Spinal cord (tissue), 10 donors: ENCODE results near the gene RNASE13. TPM values are rescaled to one million over a fixed set of nuclear protein-coding genes. Genes with fewer than 3 reads are reported as not detected.

Source experiments
- DNase-seq, 6 donors: peaks; one replicate each; pipeline versions ENCODE4 v3.0.0 to v3.0.0-alpha.2; 2013 to 2015; ENCODE audit warnings: low spot score in 6 of 6, low read depth in 4 of 6
- H3K27ac ChIP-seq: one replicate; pipeline ENCODE4 v1.5.1; 2013; ENCODE audit warnings: low read depth, low read length, control low read depth
- H3K27me3 ChIP-seq: one replicate; pipeline ENCODE4 v1.6.1; 2013; ENCODE audit warnings: low read length; ENCODE audit not compliant: control insufficient read depth, insufficient read depth
- H3K36me3 ChIP-seq: one replicate; pipeline ENCODE4 v1.6.1; 2013; ENCODE audit warnings: low read length; ENCODE audit not compliant: control insufficient read depth, insufficient read depth
- H3K4me1 ChIP-seq: one replicate; pipeline ENCODE4 v1.6.1; 2013; ENCODE audit warnings: low read length; ENCODE audit not compliant: control insufficient read depth, insufficient read depth
- H3K4me3 ChIP-seq: one replicate; pipeline ENCODE4 v1.5.1; 2013; ENCODE audit warnings: low read depth, low read length, control low read depth
- H3K9me3 ChIP-seq: one replicate; pipeline ENCODE4 v1.6.1; 2013; ENCODE audit warnings: low read length; ENCODE audit not compliant: control insufficient read depth, insufficient read depth
- WGBS: methylation state at CpG from one replicate; pipeline ENCODE4 v1.1.5; 2013; ENCODE audit warnings: missing lambda C conversion rate; ENCODE audit not compliant: insufficient coverage; 5-methylcytosine and 5-hydroxymethylcytosine counted together
- polyA plus RNA-seq, 2 donors: library from polyadenylated mRNA; unstranded; fragments of 120-200 nt; gene quantifications; one replicate each; pipeline ENCODE4 v1.2.1, GENCODE V29; 2013; ENCODE audit not compliant: insufficient read length in 2 of 2
- total RNA-seq, 2 donors: library from RNA; depleted of rRNA in 1 of 2; stranded (reverse); fragments of 120-200 nt in 1 of 2; fragments of >200 nt in 1 of 2; gene quantifications; one replicate each; pipeline versions ENCODE4 v1.2.3 to v1.2.4, GENCODE V29; 2013 to 2014
- donor health status: healthy.

The RNASE13 gene
- total and polyA plus RNA-seq, 4 donors: not detected

GRCh38 chr14:21055432-21056117 is 21.0 kb upstream of the RNASE13 start:
- no peaks in the 10 kb centered on the region for H3K27me3 ChIP-seq
- H3K4me1 ChIP-seq: peaks cover 7% of the 10 kb centered on the region
- DNase-seq: no peak
- no peaks in the 10 kb centered on the region for H3K36me3 ChIP-seq
- H3K4me3 ChIP-seq: no peak overlapping the region
- H3K27ac ChIP-seq: no peak overlapping the region
- no peaks in the 10 kb centered on the region for H3K9me3 ChIP-seq
- WGBS: 50% methylated on average over 4 of the region's 5 CpGs

- H3K9me3 ChIP-seq: no peaks in the 10 kb centered on the region
- H3K27ac ChIP-seq: no peak overlapping the region
- H3K36me3 ChIP-seq: no peaks in the 10 kb centered on the region
- DNase-seq: no peak
- H3K4me1 ChIP-seq: peaks cover 4% of the 10 kb centered on the region
- H3K4me3 ChIP-seq: no peak overlapping the region
- no CpG with 5 or more reads among the region's 4 CpGs for WGBS
- H3K27me3 ChIP-seq: no peaks in the 10 kb centered on the region
These were observed 20.1 kb upstream of the RNASE13 start for GRCh38 chr14:21054768-21055145.

GRCh38 chr14:21054123-21054767 is 19.6 kb upstream of the RNASE13 start:
- H3K36me3 ChIP-seq: no peaks in the 10 kb centered on the region
- no CpG with 5 or more reads among the region's 3 CpGs for WGBS
- peaks cover 4% of the 10 kb centered on the region for H3K4me1 ChIP-seq
- DNase-seq: no peak
- no peak overlapping the region for H3K4me3 ChIP-seq
- no peak overlapping the region for H3K27ac ChIP-seq
- H3K9me3 ChIP-seq: no peaks in the 10 kb centered on the region
- H3K27me3 ChIP-seq: no peaks in the 10 kb centered on the region

GRCh38 chr14:21053184-21054122 is 18.8 kb upstream of the RNASE13 start:
- peaks cover 4% of the 10 kb centered on the region for H3K4me1 ChIP-seq
- H3K27ac ChIP-seq: no peak overlapping the region
- H3K27me3 ChIP-seq: no peaks in the 10 kb centered on the region
- H3K4me3 ChIP-seq: no peak overlapping the region
- DNase-seq: no peak
- no peaks in the 10 kb centered on the region for H3K36me3 ChIP-seq
- 93% methylated on average over 14 of the region's 20 CpGs for WGBS
- H3K9me3 ChIP-seq: no peaks in the 10 kb centered on the region

- no peak for DNase-seq
- Histone ChIP-seq H3K4me1 (no peaks in the 10 kb centered on the region), H3K9me3 (no peaks in the 10 kb centered on the region), H3K27ac (no peak overlapping the region), H3K36me3 (no peaks in the 10 kb centered on the region), H3K27me3 (no peaks in the 10 kb centered on the region), H3K4me3 (no peak overlapping the region)
- no CpG with 5 or more reads among the region's 3 CpGs for whole genome bisulfite sequencing
These were observed 16.0 kb upstream of the RNASE13 start for GRCh38 chr14:21050597-21050996.

GRCh38 chr14:21049271-21049673 is 14.7 kb upstream of the RNASE13 start:
- Histone ChIP-seq H3K36me3 (no peaks in the 10 kb centered on the region), H3K4me3 (no peak overlapping the region), H3K27ac (no peak overlapping the region), H3K27me3 (no peaks in the 10 kb centered on the region), H3K9me3 (no peaks in the 10 kb centered on the region), H3K4me1 (peaks cover 2% of the 10 kb centered on the region)
- 100% methylated on average over 2 of the region's 3 CpGs for WGBS
- DNase-seq: no peak

- no peak for DNase-seq
- Histone ChIP-seq H3K36me3 (no peaks in the 10 kb centered on the region), H3K4me1 (peaks cover 3% of the 10 kb centered on the region), H3K9me3 (no peaks in the 10 kb centered on the region), H3K27ac (no peak overlapping the region), H3K4me3 (no peak overlapping the region), H3K27me3 (no peaks in the 10 kb centered on the region)
- no CpG with 5 or more reads among the region's 2 CpGs for WGBS
These were observed 14.0 kb upstream of the RNASE13 start for GRCh38 chr14:21048638-21049037.

GRCh38 chr14:21047378-21047781 is 12.8 kb upstream of the RNASE13 start:
- no CpG with 5 or more reads among the region's 2 CpGs for WGBS
- Histone ChIP-seq H3K36me3 (no peaks in the 10 kb centered on the region), H3K4me1 (peaks cover 12% of the 10 kb centered on the region), H3K9me3 (no peaks in the 10 kb centered on the region), H3K27me3 (no peaks in the 10 kb centered on the region), H3K27ac (no peak overlapping the region), H3K4me3 (no peak overlapping the region)
- DNase-seq: no peak

- Histone ChIP-seq H3K9me3 (no peaks in the 10 kb centered on the region), H3K27me3 (no peaks in the 10 kb centered on the region), H3K4me3 (no peak overlapping the region), H3K27ac (no peak overlapping the region), H3K4me1 (peaks cover 19% of the 10 kb centered on the region), H3K36me3 (no peaks in the 10 kb centered on the region)
- WGBS: 49% methylated on average over 4 of the region's 6 CpGs
- no peak for DNase-seq
These were observed 9.5 kb upstream of the RNASE13 start for GRCh38 chr14:21043974-21044618.
